Dendritic cell treated with granulocyte-macrophage colony-stimulating factor and Interleukin-4, amounts not matched to agents 40 ng/mL and 50 ng/mL, for 4 days (primary cell): ENCODE results near the gene PCDH20.
"Not testable (repeated sequence)": the region's sequence is repeated elsewhere in the genome, so short reads cannot be mapped to it uniquely, and the experiment has no call there.

Experiments used
- H3K27ac Mint-ChIP-seq: one replicate; pipeline ENCODE4 v1.8.0; 2022; ENCODE audit warnings: mild to moderate bottlenecking, mixed read lengths
- H3K27me3 Mint-ChIP-seq: one replicate; pipeline ENCODE4 v1.8.0; 2022; ENCODE audit warnings: mild to moderate bottlenecking, mixed read lengths
- H3K36me3 Mint-ChIP-seq: one replicate; pipeline ENCODE4 v1.8.0; 2022; ENCODE audit warnings: low read depth, mixed read lengths
- H3K4me1 Mint-ChIP-seq: one replicate; pipeline ENCODE4 v1.8.0; 2022; ENCODE audit warnings: low read depth, mixed read lengths
- H3K4me3 Mint-ChIP-seq: one replicate; pipeline ENCODE4 v1.8.0; 2022; ENCODE audit warnings: mild to moderate bottlenecking, moderate library complexity, mixed read lengths
- H3K9me3 Mint-ChIP-seq: one replicate; pipeline ENCODE4 v1.8.0; 2022; ENCODE audit warnings: mixed read lengths
- intact Hi-C: fragments of 100-400 bp; cut with micrococcal nuclease; formaldehyde crosslinking; loops from one replicate; pipeline ENCODE4 v1.15.0; 2022

PCDH20 gene

DNA sequence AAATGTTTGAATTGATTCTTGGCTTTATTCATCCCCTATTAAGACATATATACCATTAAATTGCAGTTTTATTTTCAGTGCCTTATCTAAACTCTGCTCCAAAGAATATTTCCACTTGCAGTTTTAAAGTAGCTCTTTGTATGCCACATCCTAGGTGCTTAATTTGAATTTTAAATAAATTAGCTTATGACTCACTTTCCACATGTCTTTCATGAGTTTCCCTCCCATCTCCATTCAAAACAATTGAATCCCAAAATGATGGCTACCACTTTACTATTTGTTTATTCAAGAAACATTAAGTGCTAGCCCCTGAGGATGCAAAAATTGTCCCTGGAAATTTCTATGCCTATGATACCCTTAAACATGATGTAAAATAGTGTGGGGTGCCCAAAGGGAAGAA is 19.5 kb downstream of the PCDH20 start:
- no peak overlapping the region for H3K27ac Mint-ChIP-seq
- H3K36me3 Mint-ChIP-seq = no peaks in the 10 kb centered on the region
- peaks cover 8% of the 10 kb centered on the region for H3K9me3 Mint-ChIP-seq
- no peaks in the 10 kb centered on the region for H3K4me1 Mint-ChIP-seq
- intact Hi-C loops = no loop called here
- H3K4me3 Mint-ChIP-seq = no peak overlapping the region
- no peaks in the 10 kb centered on the region for H3K27me3 Mint-ChIP-seq

DNA sequence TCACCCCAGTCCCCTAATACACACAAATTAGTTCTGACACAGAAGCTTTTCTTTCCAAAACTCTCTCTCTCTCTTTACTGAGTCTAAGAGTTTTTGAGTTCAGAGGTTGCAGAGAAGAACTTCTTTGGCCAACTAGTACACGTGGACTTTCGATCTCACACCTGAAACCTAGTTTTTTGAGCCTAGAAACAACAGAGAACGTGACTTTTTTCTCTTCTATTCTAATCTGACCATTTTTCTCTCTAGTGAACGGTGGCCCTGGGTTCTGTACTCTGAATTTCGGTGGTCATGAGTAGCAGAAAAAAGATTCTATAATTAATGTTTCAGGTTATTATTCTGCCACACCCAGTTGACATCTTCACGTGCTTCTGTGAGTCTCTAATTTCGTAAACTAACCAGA is 24.2 kb downstream of the PCDH20 start:
- Mint-ChIP-seq H3K9me3 (peaks cover 8% of the 10 kb centered on the region), H3K27ac (no peak overlapping the region), H3K27me3 (no peaks in the 10 kb centered on the region), H3K36me3 (no peaks in the 10 kb centered on the region), H3K4me3 (no peak overlapping the region), H3K4me1 (no peaks in the 10 kb centered on the region)
- intact Hi-C loops = no loop called here

DNA sequence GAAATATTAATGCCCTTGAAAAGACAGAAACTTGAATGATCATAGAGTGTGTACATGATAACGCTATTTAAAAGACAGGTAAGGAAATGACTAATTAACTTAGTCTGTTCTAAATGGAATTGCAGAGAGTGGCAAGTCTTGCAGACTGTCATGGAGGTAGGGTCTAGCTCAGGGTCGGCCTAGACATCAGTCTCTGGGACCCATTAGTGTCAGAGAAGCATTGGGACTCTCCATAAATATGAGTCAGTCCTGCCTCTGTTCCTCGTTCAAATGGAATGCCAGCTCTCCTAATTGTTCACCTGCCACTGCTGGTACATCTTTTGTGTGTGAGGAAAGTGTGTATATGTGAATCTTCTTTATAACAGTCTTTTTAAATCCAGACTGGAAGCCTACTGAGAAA is 28.0 kb downstream of the PCDH20 start:
- no peak overlapping the region for H3K27ac Mint-ChIP-seq
- no peaks in the 10 kb centered on the region for H3K27me3 Mint-ChIP-seq
- intact Hi-C loops = no loop called here
- H3K4me3 Mint-ChIP-seq = no peak overlapping the region
- no peaks in the 10 kb centered on the region for H3K4me1 Mint-ChIP-seq
- H3K9me3 Mint-ChIP-seq = peaks cover under 1% of the 10 kb centered on the region
- no peaks in the 10 kb centered on the region for H3K36me3 Mint-ChIP-seq

DNA sequence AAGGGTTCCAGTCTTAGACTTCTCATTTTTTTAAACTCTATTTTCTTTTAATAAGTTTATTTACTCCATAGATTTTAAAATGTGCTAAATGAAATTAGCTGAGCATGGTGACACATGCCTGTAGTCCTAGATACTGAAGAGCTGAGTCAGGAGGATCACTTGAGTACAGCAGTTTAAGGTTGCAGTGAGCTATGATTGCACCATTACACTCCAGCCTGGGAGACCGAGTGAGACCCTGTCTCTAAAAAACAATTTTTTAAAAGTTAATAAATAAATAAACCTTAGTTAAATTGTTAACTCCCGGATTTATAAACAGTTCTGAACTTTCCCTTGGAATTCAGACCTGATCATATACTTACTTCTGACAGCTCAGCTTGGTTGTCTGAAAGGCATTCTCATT is 32.5 kb downstream of the PCDH20 start:
- intact Hi-C loops = no loop called here
- Mint-ChIP-seq H3K27ac (no peak overlapping the region), H3K4me1 (no peaks in the 10 kb centered on the region), H3K27me3 (no peaks in the 10 kb centered on the region), H3K9me3 (no peaks in the 10 kb centered on the region), H3K36me3 (no peaks in the 10 kb centered on the region), H3K4me3 (no peak overlapping the region)

DNA sequence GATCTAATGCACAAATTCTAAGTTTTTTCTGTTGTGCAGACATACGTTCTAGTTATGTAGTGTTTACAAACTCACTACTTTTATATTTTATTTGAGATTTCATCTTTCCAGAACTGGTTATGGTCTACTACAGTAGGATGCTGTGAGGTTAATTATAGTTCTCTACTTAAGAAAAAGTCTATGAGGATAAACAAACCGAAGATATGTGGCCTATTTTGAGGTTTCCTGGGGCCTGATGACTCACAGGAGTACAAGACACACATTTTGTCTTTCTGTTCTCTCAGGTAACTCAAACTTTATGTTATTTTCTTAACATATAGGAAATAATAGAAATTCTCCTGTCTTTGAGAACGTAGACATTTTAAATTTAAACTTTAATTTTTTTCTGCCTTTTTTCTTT is 45.1 kb downstream of the PCDH20 start:
- Mint-ChIP-seq H3K4me3 (no peak overlapping the region), H3K27ac (no peak overlapping the region), H3K4me1 (no peaks in the 10 kb centered on the region), H3K27me3 (no peaks in the 10 kb centered on the region), H3K9me3 (peaks cover 11% of the 10 kb centered on the region), H3K36me3 (no peaks in the 10 kb centered on the region)
- intact Hi-C loops = no loop called here

DNA sequence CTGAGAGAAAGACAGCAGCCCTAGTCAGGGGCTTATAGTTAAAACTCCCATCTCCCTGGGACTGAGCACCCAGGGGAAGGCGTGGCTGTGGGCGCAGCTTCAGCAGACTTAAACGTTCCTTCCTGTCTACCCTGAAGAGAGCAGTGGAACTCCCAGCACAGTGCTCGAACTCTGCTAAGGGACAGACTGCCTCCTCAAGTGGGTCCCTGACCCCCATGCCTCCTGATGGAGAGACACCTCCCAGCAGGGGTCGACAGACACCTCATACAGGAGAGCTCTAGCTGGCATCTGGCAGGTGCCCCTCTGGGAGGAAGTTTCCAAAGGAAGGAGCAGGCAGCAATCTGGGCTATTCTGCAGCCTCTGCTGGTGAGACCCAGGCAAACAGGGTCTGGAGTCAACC is 51.0 kb downstream of the PCDH20 start:
- H3K36me3 Mint-ChIP-seq, H3K27me3 Mint-ChIP-seq, H3K4me3 Mint-ChIP-seq, H3K27ac Mint-ChIP-seq, intact Hi-C loops, H3K4me1 Mint-ChIP-seq: not testable (repeated sequence)
- H3K9me3 Mint-ChIP-seq = peaks cover 20% of the 10 kb centered on the region

DNA sequence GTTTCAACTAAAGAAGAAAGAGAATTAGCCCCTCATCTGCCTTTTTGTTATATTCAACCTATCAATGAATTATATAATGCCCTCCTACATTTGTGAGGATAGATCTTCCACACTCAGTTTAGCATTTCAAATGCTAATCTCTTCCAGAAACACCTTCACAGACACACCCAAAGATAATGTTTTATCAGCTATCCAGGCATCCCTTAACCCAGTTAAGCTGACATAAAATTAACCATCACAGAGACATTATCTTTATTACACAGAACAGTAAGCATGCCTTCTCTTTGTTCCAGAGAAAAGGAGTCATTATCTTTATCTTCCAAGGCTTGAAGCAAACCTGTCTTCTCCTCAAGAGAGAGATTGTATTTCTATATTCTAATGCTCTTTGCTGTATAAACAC is 53.1 kb downstream of the PCDH20 start:
- Mint-ChIP-seq H3K36me3 (no peaks in the 10 kb centered on the region), H3K4me3 (no peak overlapping the region), H3K4me1 (no peaks in the 10 kb centered on the region), H3K27ac (no peak overlapping the region), H3K27me3 (no peaks in the 10 kb centered on the region), H3K9me3 (peaks cover 24% of the 10 kb centered on the region)
- intact Hi-C loops = no loop called here
